Caco-2 (cell line): ENCODE measurements around the gene SSUH2. TPM values are rescaled to one million over a fixed set of nuclear protein-coding genes. Genes with fewer than 3 reads are reported as not detected.

Experiments
- BruUV-seq: library from RNA; stranded (reverse); fragments of 400-500 nt; replicated peaks from 2 replicates; lab custom pipeline; 2021; lab: Mats Ljungman, UMichigan
- CTCF ChIA-PET: fragments of 300-600 bp; sonication (Branson Sonifier 250); formaldehyde crosslinking; loops from one replicate; lab custom pipeline; 2022; ENCODE audit warnings: antibody characterized with exemption; lab: Charles Lee
- POLR2A ChIA-PET: fragments of 300-600 bp; sonication (Branson Sonifier 250); formaldehyde crosslinking; loops from one replicate; lab custom pipeline; 2022; ENCODE audit warnings: antibody characterized with exemption; lab: Charles Lee
- DNase-seq, 2 experiments: peaks; one replicate each; pipeline versions ENCODE4 v3.0.0 to v3.0.0-alpha.2; 2020 to 2022
- H3K27me3 ChIP-seq: replicated peaks from 2 replicates; pipeline ENCODE4 v1.6.0; 2011; ENCODE audit warnings: low read length; ENCODE audit not compliant: control insufficient read depth, insufficient read depth
- H3K36me3 ChIP-seq: 2 replicates; pipeline ENCODE4 v1.5.1; 2011; ENCODE audit warnings: low read length; ENCODE audit not compliant: control insufficient read depth, insufficient read depth
- H3K4me1 ChIP-seq: fragments of 250-450 bp; sonication (Bioruptor Pico); 2 replicates; pipeline ENCODE4 v1.5.1; 2020; ENCODE audit warnings: mild to moderate bottlenecking
- H3K4me3 ChIP-seq: 2 replicates; pipeline ENCODE4 v1.5.1; 2011; ENCODE audit warnings: low read depth, mild to moderate bottlenecking, control low read depth, low read length
- H3K9me3 ChIP-seq: fragments of 250-450 bp; sonication (Bioruptor Pico); 2 replicates; pipeline ENCODE4 v1.5.1; 2020; ENCODE audit warnings: mild to moderate bottlenecking, moderate library complexity
- H3K27ac Mint-ChIP-seq: one replicate; pipeline ENCODE4 v1.8.0; 2022; ENCODE audit warnings: mixed read lengths; ENCODE audit not compliant: unreplicated experiment
- H3K27me3 Mint-ChIP-seq: one replicate; pipeline ENCODE4 v1.8.0; 2022; ENCODE audit warnings: mixed read lengths; ENCODE audit not compliant: insufficient read depth, unreplicated experiment
- H3K36me3 Mint-ChIP-seq: one replicate; pipeline ENCODE4 v1.8.0; 2022; ENCODE audit warnings: mild to moderate bottlenecking, mixed read lengths; ENCODE audit not compliant: insufficient read depth, unreplicated experiment
- H3K4me1 Mint-ChIP-seq: one replicate; pipeline ENCODE4 v1.8.0; 2022; ENCODE audit warnings: low read depth, mixed read lengths; ENCODE audit not compliant: unreplicated experiment
- H3K4me3 Mint-ChIP-seq: one replicate; pipeline ENCODE4 v1.8.0; 2022; ENCODE audit warnings: mild to moderate bottlenecking, moderate library complexity, mixed read lengths; ENCODE audit not compliant: unreplicated experiment
- H3K9me3 Mint-ChIP-seq: one replicate; pipeline ENCODE4 v1.8.0; 2022; ENCODE audit warnings: mixed read lengths; ENCODE audit not compliant: unreplicated experiment
- CTCF ChIP-seq, 2 experiments: fragments of 200-600 bp in 1 of 2; IDR thresholded peaks; 1 replicate in 1 of 2; 2 replicates in 1 of 2; pipeline versions ENCODE4 v1.5.1 to v1.8.0; 2011 to 2022; ENCODE audit warnings: antibody characterized with exemption in 1 of 2, control low read depth in 1 of 2, inconsistent platforms in 1 of 2, low read depth in 1 of 2, low read length in 1 of 2, mild to moderate bottlenecking in 1 of 2, moderate library complexity in 1 of 2; ENCODE audit not compliant: insufficient read depth in 1 of 2, severe bottlenecking in 1 of 2, unreplicated experiment in 1 of 2
- intact Hi-C: fragments of 100-400 bp; cut with micrococcal nuclease; formaldehyde crosslinking; loops from one replicate; pipeline ENCODE4 v1.10.0; 2022; ENCODE audit not compliant: unreplicated experiment
- total RNA-seq: library from RNA; stranded (reverse); gene quantifications from 2 replicates; pipeline ENCODE4 v1.2.3, GENCODE V29; 2022

The SSUH2 gene
- total RNA-seq, 1 experiment from 2014 or later: 9.4 TPM

DNA sequence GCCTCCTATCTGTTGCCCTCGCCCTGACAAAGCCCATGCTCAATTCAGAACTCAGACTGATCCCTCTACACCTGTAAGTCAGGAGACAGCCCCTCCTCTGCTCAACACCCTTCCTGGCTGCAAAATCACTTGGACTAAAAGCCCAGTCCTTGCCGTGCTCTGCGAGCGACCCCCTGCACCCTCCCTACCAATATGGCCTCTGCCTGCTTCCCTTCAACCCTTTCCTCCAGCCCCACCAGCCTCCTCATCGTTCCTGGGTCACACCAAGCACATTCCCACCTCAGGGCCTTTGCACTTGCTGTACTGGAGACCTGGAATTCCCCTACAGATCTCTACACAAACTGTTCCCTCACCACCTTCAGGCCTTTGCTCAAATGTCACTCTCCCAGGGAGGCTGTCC lies 5.2 kb upstream of the SSUH2 start:
- Histone ChIP-seq H3K4me1 (peaks cover 26% of the 10 kb centered on the region), H3K9me3 (peaks cover 6% of the 10 kb centered on the region; the same call in 1 of the 2 replicates), H3K4me3 (no peak overlapping the region), H3K27me3 (no peaks in the 10 kb centered on the region), H3K36me3 (no peaks in the 10 kb centered on the region)
- H3K4me1 Mint-ChIP-seq: peaks cover 19% of the 10 kb centered on the region
- no peaks in the 10 kb centered on the region for H3K9me3 Mint-ChIP-seq
- no peak overlapping the region for H3K4me3 Mint-ChIP-seq
- no peaks in the 10 kb centered on the region for H3K27me3 Mint-ChIP-seq
- ChIA-PET POLR2A (no interaction called here), CTCF (no interaction called here)
- H3K27ac Mint-ChIP-seq: peak overlapping the region; percentile 21
- intact Hi-C loops: no loop called here
- DNase-seq: no peak
- H3K36me3 Mint-ChIP-seq: no peaks in the 10 kb centered on the region
- no TSS peak for BruUV-seq
- no peak for TF ChIP-seq CTCF (IDR thresholded peaks at IDR 0.05; ENCODE audit: insufficient read depth in 1 of 2, low read depth in 1 of 2, low read length in 1 of 2, severe bottlenecking in 1 of 2, unreplicated experiment in 1 of 2)

- TF ChIP-seq CTCF (IDR thresholded peaks at IDR 0.05; ENCODE audit: insufficient read depth in 1 of 2, low read depth in 1 of 2, low read length in 1 of 2, severe bottlenecking in 1 of 2, unreplicated experiment in 1 of 2): no peak
- Histone ChIP-seq H3K36me3 (no peaks in the 10 kb centered on the region), H3K4me1 (peaks cover 26% of the 10 kb centered on the region), H3K4me3 (no peak overlapping the region), H3K27me3 (no peaks in the 10 kb centered on the region), H3K9me3 (peaks cover 6% of the 10 kb centered on the region; the same call in 1 of the 2 replicates)
- POLR2A ChIA-PET: no interaction called here
- no peaks in the 10 kb centered on the region for H3K27me3 Mint-ChIP-seq
- CTCF ChIA-PET: no interaction called here
- peak overlapping the region; percentile 21 for H3K27ac Mint-ChIP-seq
- no TSS peak for BruUV-seq
- no peaks in the 10 kb centered on the region for H3K36me3 Mint-ChIP-seq
- peaks cover 19% of the 10 kb centered on the region for H3K4me1 Mint-ChIP-seq
- intact Hi-C loops: no loop called here
- no peak overlapping the region for H3K4me3 Mint-ChIP-seq
- DNase-seq: no peak
- H3K9me3 Mint-ChIP-seq: no peaks in the 10 kb centered on the region
Observed at GRCh38 chr3:8648909-8649741, 4.5 kb upstream of the SSUH2 start.

GRCh38 chr3:8647137-8647985 lies 2.8 kb upstream of the SSUH2 start:
- BruUV-seq: no TSS peak
- Mint-ChIP-seq H3K4me3 (no peak overlapping the region), H3K36me3 (no peaks in the 10 kb centered on the region), H3K4me1 (peaks cover 18% of the 10 kb centered on the region), H3K9me3 (no peaks in the 10 kb centered on the region), H3K27ac (no peak overlapping the region), H3K27me3 (no peaks in the 10 kb centered on the region)
- CTCF ChIA-PET: no interaction called here
- intact Hi-C loops: no loop called here
- POLR2A ChIA-PET: no interaction called here
- H3K27me3 ChIP-seq: no peaks in the 10 kb centered on the region
- TF ChIP-seq CTCF (IDR thresholded peaks at IDR 0.05; ENCODE audit: insufficient read depth in 1 of 2, low read depth in 1 of 2, low read length in 1 of 2, severe bottlenecking in 1 of 2, unreplicated experiment in 1 of 2): no peak
- no peak overlapping the region for H3K4me3 ChIP-seq
- no peak for DNase-seq
- no peaks in the 10 kb centered on the region for H3K9me3 ChIP-seq
- H3K36me3 ChIP-seq: no peaks in the 10 kb centered on the region
- peaks cover 21% of the 10 kb centered on the region for H3K4me1 ChIP-seq
